NCI-H2196 (cell line): ENCODE results near the gene BNIP5.
A peak's percentile ranks its signal among the peaks of the same experiment; 100 is the strongest.

Experiments used
- DNase-seq: peaks from one replicate; lab custom pipeline; 2025; ENCODE audit not compliant: unreplicated experiment; lab: John Stamatoyannopoulos, UW

BNIP5 gene

GRCh38 chr6:36324191-36324590 lies 12.5 kb downstream of the BNIP5 start:
- no peak for DNase-seq

GRCh38 chr6:36323062-36323461 lies 13.6 kb downstream of the BNIP5 start:
- DNase-seq: peak; percentile 67

GRCh38 chr6:36322591-36322990 lies 14.1 kb downstream of the BNIP5 start:
- DNase-seq: no peak

GRCh38 chr6:36320475-36320874 lies 16.2 kb downstream of the BNIP5 start:
- DNase-seq: peak; percentile 61

GRCh38 chr6:36319821-36320220 lies 16.9 kb downstream of the BNIP5 start:
- no peak for DNase-seq

GRCh38 chr6:36319436-36319762 lies 17.3 kb downstream of the BNIP5 start:
- peak; percentile 98 for DNase-seq

GRCh38 chr6:36318690-36319435 lies 17.8 kb downstream of the BNIP5 start:
- peak; percentile 61 for DNase-seq

GRCh38 chr6:36317623-36318022 lies 19.1 kb downstream of the BNIP5 start:
- no peak for DNase-seq

GRCh38 chr6:36315921-36316320 lies 20.8 kb downstream of the BNIP5 start:
- no peak for DNase-seq

GRCh38 chr6:36314221-36315014 lies 22.3 kb downstream of the BNIP5 start:
- DNase-seq: no peak

- DNase-seq: no peak
Measured at GRCh38 chr6:36313649-36313936, 23.1 kb downstream of the BNIP5 start.

- DNase-seq: no peak
Measured at GRCh38 chr6:36312854-36313648, 23.6 kb downstream of the BNIP5 start.

GRCh38 chr6:36309900-36310299 lies 26.8 kb downstream of the BNIP5 start:
- no peak for DNase-seq

- no peak for DNase-seq
Measured at GRCh38 chr6:36309203-36309602, 27.5 kb downstream of the BNIP5 start.

- no peak for DNase-seq
Measured at GRCh38 chr6:36308514-36308913, 28.2 kb downstream of the BNIP5 start.

- no peak for DNase-seq
Measured at GRCh38 chr6:36306375-36306774, 30.3 kb downstream of the BNIP5 start.

GRCh38 chr6:36305885-36306284 lies 30.8 kb downstream of the BNIP5 start:
- no peak for DNase-seq

GRCh38 chr6:36302227-36302976 lies 34.3 kb downstream of the BNIP5 start:
- peak; percentile 75 for DNase-seq

- no peak for DNase-seq
Measured at GRCh38 chr6:36301781-36302180, 34.9 kb downstream of the BNIP5 start.

GRCh38 chr6:36301085-36301658 lies 35.5 kb downstream of the BNIP5 start:
- no peak for DNase-seq

- no peak for DNase-seq
Measured at GRCh38 chr6:36298027-36298426, 38.7 kb downstream of the BNIP5 start.
